Measurements from ENCODE around the gene SIDT2.

Gene SIDT2

GRCh38 chr11:117210620-117211019 is 32.1 kb downstream of the SIDT2 start:
- no peaks in the 10 kb centered on the region for H3F3A ChIP-seq (ENCODE audit: insufficient read depth, low read length)
- no peak for DNase-seq
- peaks cover 4% of the 10 kb centered on the region; the same call in 1 of the 2 replicates for H3K36me3 ChIP-seq (replicated peaks; ENCODE audit: insufficient read depth, low read length)
- H3K9me3 ChIP-seq (replicated peaks; ENCODE audit: insufficient read depth, low read length), result no peaks in the 10 kb centered on the region
- H3K27ac ChIP-seq (ENCODE audit: low read length), result no peak overlapping the region
- no peaks in the 10 kb centered on the region for H3K27me3 ChIP-seq (replicated peaks; ENCODE audit: insufficient read depth, low read length)
- no peaks in the 10 kb centered on the region for H4K20me1 ChIP-seq (ENCODE audit: insufficient read depth, low read length)
- H3K4me2 ChIP-seq (ENCODE audit: low read depth, low read length), result no peak overlapping the region
- TF ChIP-seq CTCF (IDR thresholded peaks at IDR 0.05; ENCODE audit: low read length), result no peak
- TF ChIP-seq EZH2 (optimal IDR thresholded peaks at IDR 0.05; ENCODE audit: low read depth, low read length), result no peak
- TF ChIP-seq EZH2phosphoT487 (IDR thresholded peaks at IDR 0.05; ENCODE audit: low read length), result no peak
- H3K9ac ChIP-seq (ENCODE audit: low read length), result no peak overlapping the region
- no peaks in the 10 kb centered on the region for H3K79me2 ChIP-seq (ENCODE audit: low read length)
- H3K4me3 ChIP-seq (ENCODE audit: low read length), result no peak overlapping the region
- no peaks in the 10 kb centered on the region for H3K9me2 ChIP-seq (replicated peaks; ENCODE audit: insufficient read depth, low read length)
- H3K4me1 ChIP-seq (ENCODE audit: low read length), result no peaks in the 10 kb centered on the region
- no peak overlapping the region for H2AFZ ChIP-seq (ENCODE audit: low read length)

GRCh38 chr11:117212697-117213355 is 34.3 kb downstream of the SIDT2 start:
- Histone ChIP-seq H3K27ac (ENCODE audit: low read length) (no peak overlapping the region), H3K79me2 (ENCODE audit: low read length) (no peaks in the 10 kb centered on the region), H3K27me3 (replicated peaks; ENCODE audit: insufficient read depth, low read length) (no peaks in the 10 kb centered on the region), H3K4me2 (ENCODE audit: low read depth, low read length) (no peak overlapping the region), H3K4me1 (ENCODE audit: low read length) (no peaks in the 10 kb centered on the region), H2AFZ (ENCODE audit: low read length) (no peak overlapping the region), H4K20me1 (ENCODE audit: insufficient read depth, low read length) (no peaks in the 10 kb centered on the region), H3K9ac (ENCODE audit: low read length) (no peak overlapping the region), H3K36me3 (replicated peaks; ENCODE audit: insufficient read depth, low read length) (peaks cover 6% of the 10 kb centered on the region; the same call in 1 of the 2 replicates), H3K4me3 (ENCODE audit: low read length) (no peak overlapping the region), H3K9me3 (replicated peaks; ENCODE audit: insufficient read depth, low read length) (no peaks in the 10 kb centered on the region), H3F3A (ENCODE audit: insufficient read depth, low read length) (no peaks in the 10 kb centered on the region), H3K9me2 (replicated peaks; ENCODE audit: insufficient read depth, low read length) (no peaks in the 10 kb centered on the region)
- no peak for DNase-seq
- TF ChIP-seq EZH2 (optimal IDR thresholded peaks at IDR 0.05; ENCODE audit: low read depth, low read length), result no peak

- no peak overlapping the region for H3K4me3 ChIP-seq (ENCODE audit: low read length)
- no peak overlapping the region for H3K9ac ChIP-seq (ENCODE audit: low read length)
- no peaks in the 10 kb centered on the region for H3K9me2 ChIP-seq (replicated peaks; ENCODE audit: insufficient read depth, low read length)
- H3K36me3 ChIP-seq (replicated peaks; ENCODE audit: insufficient read depth, low read length), result peaks cover 6% of the 10 kb centered on the region; the same call in 1 of the 2 replicates
- no peaks in the 10 kb centered on the region for H3K27me3 ChIP-seq (replicated peaks; ENCODE audit: insufficient read depth, low read length)
- H2AFZ ChIP-seq (ENCODE audit: low read length), result no peak overlapping the region
- H3K4me1 ChIP-seq (ENCODE audit: low read length), result no peaks in the 10 kb centered on the region
- no peaks in the 10 kb centered on the region for H3F3A ChIP-seq (ENCODE audit: insufficient read depth, low read length)
- DNase-seq, result no peak
- H3K27ac ChIP-seq (ENCODE audit: low read length), result no peak overlapping the region
- H3K4me2 ChIP-seq (ENCODE audit: low read depth, low read length), result no peak overlapping the region
- no peaks in the 10 kb centered on the region for H3K79me2 ChIP-seq (ENCODE audit: low read length)
- no peaks in the 10 kb centered on the region for H4K20me1 ChIP-seq (ENCODE audit: insufficient read depth, low read length)
- no peaks in the 10 kb centered on the region for H3K9me3 ChIP-seq (replicated peaks; ENCODE audit: insufficient read depth, low read length)
- TF ChIP-seq CTCF (IDR thresholded peaks at IDR 0.05; ENCODE audit: low read length) (no peak), EZH2phosphoT487 (IDR thresholded peaks at IDR 0.05; ENCODE audit: low read length) (no peak), EZH2 (optimal IDR thresholded peaks at IDR 0.05; ENCODE audit: low read depth, low read length) (no peak)
Measured at GRCh38 chr11:117214404-117215110, 36.0 kb downstream of the SIDT2 start.

Measured in MM.1S (cell line).